ENCODE results near the gene SSC4D.
A peak's percentile ranks its signal among the peaks of the same experiment; 100 is the strongest.
"Not testable (repeated sequence)": the region's sequence is repeated elsewhere in the genome, so short reads cannot be mapped to it uniquely, and the experiment has no call there.

The SSC4D gene

GRCh38 chr7:76409537-76409936, at the start of gene SSC4D:
Gene SSC4D (minus strand): TSS chr7:76409697. CDS start chr7:76404439, 5,258 bp downstream.
- no peak for DNase-seq

DNA sequence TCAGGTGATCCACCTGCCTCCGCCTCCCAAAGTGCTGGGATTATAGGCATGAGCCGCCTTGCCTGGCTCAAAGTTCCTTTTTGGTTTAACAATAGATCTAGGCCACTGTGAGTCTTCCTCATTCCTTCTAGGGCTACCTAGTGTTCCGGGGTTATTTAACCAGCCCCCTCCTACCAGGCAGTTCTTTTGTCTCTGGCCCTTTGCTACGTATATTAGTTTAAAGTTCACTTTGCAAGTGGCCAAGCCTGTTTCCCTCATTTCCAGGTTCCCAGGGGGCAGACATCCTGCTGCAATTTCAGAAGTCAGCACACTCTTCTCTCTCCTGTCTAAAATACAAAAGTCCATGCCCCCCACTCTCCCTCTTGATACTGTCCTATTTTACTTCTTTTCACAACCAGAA, 49.0 kb upstream of the SSC4D start:
- not testable (repeated sequence) for DNase-seq

GRCh38 chr7:76457017-76457416, 47.5 kb upstream of the SSC4D start:
- DNase-seq, result not testable (repeated sequence)

GRCh38 chr7:76445577-76446008, 36.1 kb upstream of the SSC4D start:
- DNase-seq, result not testable (repeated sequence)

- not testable (repeated sequence) for DNase-seq
Observed at GRCh38 chr7:76443846-76444245, 34.3 kb upstream of the SSC4D start.

DNA sequence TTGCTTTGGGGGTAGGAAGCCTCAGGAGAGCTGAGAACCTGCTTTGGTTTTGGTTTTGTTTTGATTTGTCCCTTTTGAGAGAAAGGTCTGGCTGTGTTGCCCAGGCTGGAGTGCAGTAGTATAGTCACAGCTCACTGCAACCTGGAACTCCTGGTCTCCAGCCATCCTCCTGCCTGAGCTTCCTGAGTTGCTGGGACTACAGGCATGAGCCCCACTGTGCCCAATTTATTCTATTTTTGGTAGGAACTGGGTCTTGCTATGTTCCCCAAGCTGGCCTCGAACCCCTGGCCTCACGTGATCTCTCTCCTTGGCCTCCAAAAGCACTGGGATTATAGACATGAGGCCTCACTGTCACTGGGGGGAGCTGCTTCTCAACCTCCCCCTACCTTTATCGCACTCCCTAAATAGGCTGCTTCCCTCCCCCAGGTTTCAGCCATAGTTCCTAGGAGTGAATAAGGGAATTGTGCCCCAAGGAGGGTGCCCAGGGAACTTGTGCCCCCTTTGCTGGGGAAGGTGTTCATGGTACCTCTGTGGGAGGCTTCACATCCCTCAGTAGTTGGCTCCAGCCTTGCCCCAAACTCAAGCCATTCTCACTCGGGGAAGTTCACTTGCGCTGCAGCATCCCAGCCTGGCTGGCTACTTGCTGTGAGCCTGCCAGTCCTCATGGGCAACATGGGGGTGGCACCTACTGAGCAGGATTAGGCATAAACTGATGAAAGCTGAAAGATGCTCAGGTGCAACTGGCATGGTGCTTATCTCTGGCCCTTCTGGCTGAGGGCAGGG, 33.4 kb upstream of the SSC4D start:
- DNase-seq, result not testable (repeated sequence)

GRCh38 chr7:76441792-76442191, 32.3 kb upstream of the SSC4D start:
- not testable (repeated sequence) for DNase-seq

DNA sequence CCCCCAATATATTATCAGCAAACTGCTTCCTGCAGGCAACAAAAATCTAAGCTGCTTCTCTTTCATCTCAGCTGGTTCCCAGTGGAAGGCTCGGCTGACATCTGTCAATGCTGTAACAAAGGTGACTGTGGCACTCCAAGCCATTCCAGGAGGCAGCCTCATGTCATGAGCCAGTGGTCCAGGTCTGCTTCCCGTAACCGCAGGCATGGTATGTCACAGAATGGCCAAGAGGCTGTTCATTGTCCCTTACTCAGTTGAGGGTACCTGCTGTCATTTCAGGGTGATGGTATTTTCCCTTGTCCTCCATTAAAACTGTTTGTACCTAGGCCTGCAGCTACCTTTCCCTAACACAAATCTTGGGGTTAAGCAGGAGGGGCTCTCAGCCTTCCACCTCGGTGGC, 30.9 kb upstream of the SSC4D start:
- not testable (repeated sequence) for DNase-seq

DNA sequence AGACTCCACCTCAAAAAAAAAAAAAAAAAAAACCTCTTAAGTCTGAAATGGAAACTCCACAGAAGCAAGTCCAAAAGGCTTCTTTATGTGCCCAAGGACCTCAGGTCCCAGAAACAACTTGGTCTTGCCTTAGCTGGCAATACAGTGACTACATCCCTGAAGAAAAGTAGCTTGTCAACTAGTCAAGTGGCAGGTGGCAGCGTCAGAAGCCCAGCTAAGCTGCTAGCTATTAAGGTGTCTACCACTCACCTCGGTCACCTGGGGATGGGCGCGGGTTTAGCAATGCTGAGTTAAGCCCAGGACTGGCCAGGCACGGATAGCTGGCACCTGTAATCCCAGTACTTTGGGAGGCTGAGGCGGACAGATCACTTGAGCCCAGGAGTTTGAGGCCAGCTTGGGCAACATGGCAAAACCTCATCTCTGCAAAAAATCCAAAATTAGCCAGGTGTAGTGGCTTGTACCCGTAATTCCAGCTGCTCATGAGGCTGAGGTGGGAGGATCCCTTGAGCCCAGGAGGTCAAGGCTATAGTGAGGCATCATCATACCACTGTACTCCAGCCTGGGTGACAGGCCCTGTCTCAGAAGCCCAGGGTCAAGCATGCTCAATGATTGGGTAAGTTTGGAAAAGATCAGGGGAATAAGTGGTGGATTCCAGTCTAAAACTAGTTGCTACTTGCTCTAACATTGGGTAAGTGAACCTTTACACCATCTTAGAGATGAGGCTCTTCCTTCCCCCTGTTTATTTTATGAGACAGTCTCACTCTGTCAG, 29.8 kb upstream of the SSC4D start:
- DNase-seq, result not testable (repeated sequence)

DNA sequence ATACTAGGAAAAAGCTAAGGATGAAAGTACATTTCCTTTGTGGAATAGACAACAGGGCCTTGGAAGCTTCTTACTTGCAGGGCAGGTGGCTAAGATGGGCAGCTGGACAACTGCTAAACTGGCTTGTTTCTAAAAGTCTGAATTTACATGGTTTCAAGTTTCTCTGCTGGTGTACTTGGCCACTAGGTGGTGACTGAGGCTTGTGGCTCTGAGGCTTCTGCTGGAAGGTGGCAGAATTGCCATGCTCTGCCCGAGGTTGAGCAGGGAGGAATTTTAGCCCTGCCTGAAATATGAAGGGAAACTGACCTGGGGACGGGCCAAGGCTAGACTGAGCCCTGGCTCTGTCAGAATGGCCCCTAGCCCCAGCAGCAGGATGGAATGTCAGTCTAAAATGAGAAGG, 28.4 kb upstream of the SSC4D start:
- peak; percentile 74 for DNase-seq

DNA sequence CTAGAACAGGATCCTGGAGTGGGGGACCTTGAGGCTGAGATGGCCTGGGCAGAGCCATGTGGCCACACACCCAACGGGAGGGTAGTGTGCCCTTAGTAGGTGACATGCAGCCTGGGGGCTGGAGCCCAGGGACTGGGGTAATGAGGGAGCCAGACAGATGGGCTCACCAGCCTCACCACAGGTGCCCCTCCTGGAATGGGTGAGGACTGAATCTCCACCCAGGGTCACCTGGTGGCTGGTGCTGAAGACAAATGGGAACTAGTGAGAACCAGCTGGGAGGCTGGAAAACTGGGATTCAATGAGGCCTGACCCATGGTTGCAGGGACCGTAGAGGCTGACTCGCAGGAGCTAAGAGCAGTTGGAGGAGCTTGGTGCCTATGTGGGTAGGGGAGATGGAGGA, 21.3 kb upstream of the SSC4D start:
- DNase-seq, result no peak

- DNase-seq, result no peak
Observed at GRCh38 chr7:76430211-76430610, 20.7 kb upstream of the SSC4D start.

DNA sequence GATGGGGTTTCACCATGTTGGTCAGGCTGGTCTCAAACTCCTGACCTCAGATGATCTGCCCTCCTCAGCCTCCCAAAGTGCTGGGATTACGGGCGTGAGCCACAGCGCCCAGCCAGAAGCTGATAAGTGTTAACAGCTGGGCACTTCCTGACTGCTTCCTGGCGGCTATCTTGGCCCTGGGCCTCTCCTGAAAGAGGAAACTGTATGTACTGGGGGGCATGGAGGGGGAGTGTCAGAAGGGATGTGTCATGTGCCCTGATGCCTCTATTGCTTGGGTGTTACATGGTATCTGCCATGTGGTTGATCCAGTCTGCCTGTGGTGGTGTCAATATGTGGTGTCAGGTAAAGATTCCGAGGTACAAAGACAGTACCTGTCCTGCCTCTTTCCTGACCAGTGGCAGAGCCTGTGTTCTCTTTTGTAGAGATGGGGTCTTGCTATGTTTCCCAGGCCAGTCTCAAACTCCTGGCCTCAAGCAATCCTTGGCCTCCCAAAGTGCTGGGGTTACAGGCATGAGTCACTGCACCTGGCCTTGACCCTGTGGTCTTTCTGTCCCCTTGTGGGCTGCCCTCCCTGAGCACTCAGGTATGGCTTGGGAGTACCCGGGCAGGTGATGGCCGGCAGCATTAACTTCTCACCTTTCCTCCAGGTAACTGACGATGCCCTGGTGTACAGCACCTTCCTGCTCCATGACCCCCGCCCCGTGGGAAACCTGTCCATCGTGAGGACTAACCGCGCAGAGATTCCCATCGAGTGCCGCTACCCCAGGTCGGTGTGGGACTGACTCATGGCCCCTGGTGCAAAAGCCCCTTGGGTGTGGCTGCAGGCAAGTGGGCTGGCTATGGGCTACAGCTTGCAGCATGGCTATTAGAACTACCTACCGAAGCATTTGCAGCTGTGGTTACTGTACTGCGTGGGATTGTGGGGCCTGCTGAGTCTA, 19.6 kb upstream of the SSC4D start:
- peak; percentile 34 for DNase-seq

- no peak for DNase-seq
Observed at GRCh38 chr7:76428149-76428823, 18.8 kb upstream of the SSC4D start.

DNA sequence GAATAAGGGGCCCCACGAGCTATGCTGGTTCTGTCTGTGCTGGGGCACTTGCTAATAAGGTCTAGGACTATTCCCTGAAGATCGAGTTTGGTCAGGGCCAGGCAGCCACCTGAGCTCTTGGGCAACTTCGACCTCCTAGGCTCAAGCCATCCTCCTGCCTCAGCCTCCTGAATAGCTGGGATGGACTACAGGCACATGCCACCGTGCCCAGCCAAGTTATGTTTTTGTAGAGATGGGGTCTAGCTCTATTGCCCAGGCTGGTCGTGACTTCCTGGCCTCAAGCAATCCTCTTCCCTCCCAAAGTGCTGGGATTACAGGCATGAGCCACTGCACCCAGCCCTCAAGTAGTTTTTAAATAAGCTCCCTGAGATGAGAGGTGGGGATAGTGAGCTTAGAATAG, 18.1 kb upstream of the SSC4D start:
- no peak for DNase-seq

DNA sequence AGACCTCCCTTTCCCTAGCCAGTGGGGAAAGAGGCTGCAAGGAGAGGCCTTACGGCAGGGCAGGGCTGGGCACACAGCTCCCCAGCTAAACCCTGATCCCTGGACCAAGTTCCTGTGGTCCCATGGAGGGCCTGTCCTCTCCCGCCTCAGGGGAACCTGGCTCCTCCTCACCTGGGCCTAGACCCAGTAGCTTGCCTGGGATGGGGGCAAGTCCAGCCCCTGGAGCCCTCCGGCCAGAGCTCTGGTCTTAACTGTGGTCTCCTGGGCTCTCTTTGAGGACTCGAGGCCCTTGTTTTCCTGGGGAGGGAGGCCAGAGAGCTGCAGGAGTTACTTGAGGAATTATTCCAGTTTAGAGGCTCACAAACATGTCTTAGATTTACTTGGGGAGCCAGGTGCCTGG, 16.7 kb upstream of the SSC4D start:
- no peak for DNase-seq

- DNase-seq, result not testable (repeated sequence)
Observed at GRCh38 chr7:76425558-76425957, 16.1 kb upstream of the SSC4D start.

GRCh38 chr7:76425156-76425555, 15.7 kb upstream of the SSC4D start:
- no peak for DNase-seq

DNA sequence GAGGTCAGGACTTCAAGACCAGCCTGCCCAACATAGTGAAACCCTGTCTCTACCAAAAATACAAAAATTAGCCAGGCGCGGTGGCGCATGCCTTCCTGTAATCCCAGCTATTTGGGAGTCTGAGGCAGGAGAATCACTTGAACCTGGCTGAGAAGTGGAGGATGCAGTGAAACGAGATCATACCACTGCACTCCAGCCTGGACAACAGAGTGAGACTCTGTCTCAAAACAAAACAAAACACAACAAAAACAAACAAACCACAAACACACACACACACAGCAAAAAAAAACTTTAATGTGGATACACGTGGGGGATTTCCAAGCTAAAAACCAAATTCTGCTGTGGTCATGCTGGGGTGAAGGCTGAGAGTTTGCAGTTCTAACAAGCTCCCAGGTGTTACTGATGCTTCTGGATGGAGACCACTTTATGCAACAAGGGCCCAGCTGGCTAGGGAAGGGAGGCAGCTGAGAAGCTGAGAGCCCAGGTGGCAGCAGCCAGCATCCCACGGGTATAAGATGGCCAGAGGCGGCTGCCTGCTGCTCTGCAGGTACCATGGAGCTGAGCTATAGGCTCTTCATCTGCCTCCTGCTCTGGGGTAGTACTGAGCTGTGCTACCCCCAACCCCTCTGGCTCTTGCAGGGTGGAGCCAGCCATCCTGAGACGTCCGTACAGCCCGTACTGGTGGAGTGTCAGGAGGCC, 15.1 kb upstream of the SSC4D start, which contains the start of gene ZP3:
Gene ZP3 (plus strand): TSS at position 538 of the 699 bp plus-strand sequence. CDS start 15 bp downstream, at position 553.
- DNase-seq, result no peak

- DNase-seq, result no peak
Observed at GRCh38 chr7:76423666-76424412, 14.3 kb upstream of the SSC4D start.

DNA sequence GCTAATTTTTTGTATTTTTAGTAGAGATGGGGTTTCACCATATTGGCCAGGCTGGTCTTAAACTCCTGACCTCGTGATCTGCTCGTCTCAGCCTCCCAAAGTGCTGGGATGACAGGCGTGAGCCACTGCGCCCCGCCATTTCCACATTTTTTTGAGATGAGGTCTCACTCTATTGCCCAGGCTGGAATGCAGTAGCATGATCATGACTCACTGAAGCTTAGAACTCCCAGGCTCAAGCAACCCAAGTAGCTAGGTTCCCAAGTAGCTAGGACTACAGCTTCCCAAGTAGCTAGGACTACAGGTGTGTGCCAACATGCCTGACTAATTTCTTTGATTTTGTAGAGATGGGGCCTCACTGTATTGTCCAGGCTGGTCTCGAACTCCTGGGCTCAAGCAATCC, 11.6 kb upstream of the SSC4D start:
- not testable (repeated sequence) for DNase-seq

All from femur (tissue), 1 donor.